Tibial artery (tissue), 4 donors: Measurements from ENCODE around the gene HIF1A.

ENCODE experiments used
- DNase-seq, 2 donors: peaks; one replicate each; pipeline ENCODE4 v3.0.0-alpha.2; 2019
- H3K27ac ChIP-seq, 2 donors: fragments of 200-600 bp; sonication (generic) in 1 of 2; 1 replicate in 1 of 2; 2 replicates in 1 of 2; pipeline ENCODE4 v1.5.1; 2018 to 2019; ENCODE audit warnings: mild to moderate bottlenecking in 1 of 2
- H3K27me3 ChIP-seq, 2 donors: fragments of 200-600 bp; sonication (generic) in 1 of 2; one replicate each; pipeline versions ENCODE4 v1.5.1 to v1.6.0; 2016 to 2019
- H3K36me3 ChIP-seq, 3 donors: fragments of 200-600 bp; sonication (generic) in 2 of 3; one replicate each; pipeline ENCODE4 v1.5.1; 2016 to 2019; ENCODE audit warnings: mild to moderate bottlenecking in 2 of 3
- H3K4me1 ChIP-seq, 4 donors: fragments of 200-600 bp; sonication (generic) in 2 of 4; 1 replicate in 3 of 4; 2 replicates in 1 of 4; pipeline ENCODE4 v1.5.1; 2016 to 2019
- H3K4me3 ChIP-seq, 2 donors: fragments of 200-600 bp; sonication (generic) in 1 of 2; 1 replicate in 1 of 2; 2 replicates in 1 of 2; pipeline ENCODE4 v1.5.1; 2018 to 2019; ENCODE audit warnings: mild to moderate bottlenecking in 2 of 2
- H3K9me3 ChIP-seq, 3 donors: fragments of 200-600 bp; sonication (generic) in 1 of 3; one replicate each; pipeline ENCODE4 v1.5.1; 2016 to 2019
- intact Hi-C: fragments of 100-400 bp; cut with DNase I; formaldehyde crosslinking; loops from one replicate; pipeline ENCODE4 v1.15.0; 2023; ENCODE audit warnings: low total_unique reads
- TF ChIP-seq, protein P1 (sequence below), 2 experiments: fragments of 200-600 bp in 1 of 2; fragments of 450-650 bp in 1 of 2; IDR thresholded peaks; one replicate each; pipeline ENCODE4 v1.5.1; 2017 to 2019; ENCODE audit warnings: antibody characterized with exemption in 2 of 2, mild to moderate bottlenecking in 1 of 2, moderate library complexity in 1 of 2

The HIF1A gene

DNA sequence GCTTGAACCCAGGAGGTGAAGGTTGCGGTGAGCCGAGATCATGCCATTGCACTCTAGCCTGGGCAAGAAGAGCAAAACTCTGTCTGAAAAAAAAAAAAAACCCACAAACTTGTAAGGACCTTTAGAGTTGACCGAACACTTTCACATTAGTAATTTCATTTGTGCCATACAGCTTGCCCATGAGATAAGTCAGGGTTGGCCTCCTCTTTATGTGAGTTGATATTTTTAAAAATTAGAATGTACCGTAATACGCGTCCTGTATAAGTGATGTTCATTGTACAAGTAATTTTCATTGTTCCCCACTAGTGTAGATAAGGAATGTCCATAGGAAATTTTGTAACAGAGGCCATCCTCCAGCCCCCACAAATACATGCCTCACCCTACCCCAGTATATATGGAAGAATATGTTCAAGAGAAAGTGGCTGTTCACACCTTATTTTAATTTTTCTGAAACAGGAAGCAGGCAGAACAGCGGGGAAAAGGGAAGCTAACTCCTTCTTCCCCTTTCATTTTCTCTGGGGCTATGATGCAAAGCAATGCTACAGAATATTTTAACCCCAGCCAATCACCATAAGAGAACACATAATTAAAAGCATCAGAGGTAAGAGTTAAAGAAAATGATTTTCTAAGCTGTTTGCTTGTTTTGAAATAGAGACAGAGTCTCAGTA is 31.9 kb upstream of the HIF1A start:
- intact Hi-C loops = no loop called here
- DNase-seq = no peak
- H3K4me3 ChIP-seq = no peak overlapping the region
- H3K9me3 ChIP-seq = no peaks in the 10 kb centered on the region
- H3K27me3 ChIP-seq = no peaks in the 10 kb centered on the region
- H3K27ac ChIP-seq = no peak overlapping the region
- H3K36me3 ChIP-seq = no peaks in the 10 kb centered on the region
- peaks cover 0 to 30% (median 16%) of the 10 kb centered on the region in 4 donors for H3K4me1 ChIP-seq
- TF ChIP-seq, protein P1, sequence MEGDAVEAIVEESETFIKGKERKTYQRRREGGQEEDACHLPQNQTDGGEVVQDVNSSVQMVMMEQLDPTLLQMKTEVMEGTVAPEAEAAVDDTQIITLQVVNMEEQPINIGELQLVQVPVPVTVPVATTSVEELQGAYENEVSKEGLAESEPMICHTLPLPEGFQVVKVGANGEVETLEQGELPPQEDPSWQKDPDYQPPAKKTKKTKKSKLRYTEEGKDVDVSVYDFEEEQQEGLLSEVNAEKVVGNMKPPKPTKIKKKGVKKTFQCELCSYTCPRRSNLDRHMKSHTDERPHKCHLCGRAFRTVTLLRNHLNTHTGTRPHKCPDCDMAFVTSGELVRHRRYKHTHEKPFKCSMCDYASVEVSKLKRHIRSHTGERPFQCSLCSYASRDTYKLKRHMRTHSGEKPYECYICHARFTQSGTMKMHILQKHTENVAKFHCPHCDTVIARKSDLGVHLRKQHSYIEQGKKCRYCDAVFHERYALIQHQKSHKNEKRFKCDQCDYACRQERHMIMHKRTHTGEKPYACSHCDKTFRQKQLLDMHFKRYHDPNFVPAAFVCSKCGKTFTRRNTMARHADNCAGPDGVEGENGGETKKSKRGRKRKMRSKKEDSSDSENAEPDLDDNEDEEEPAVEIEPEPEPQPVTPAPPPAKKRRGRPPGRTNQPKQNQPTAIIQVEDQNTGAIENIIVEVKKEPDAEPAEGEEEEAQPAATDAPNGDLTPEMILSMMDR (IDR thresholded peaks at IDR 0.05) = no peak

DNA sequence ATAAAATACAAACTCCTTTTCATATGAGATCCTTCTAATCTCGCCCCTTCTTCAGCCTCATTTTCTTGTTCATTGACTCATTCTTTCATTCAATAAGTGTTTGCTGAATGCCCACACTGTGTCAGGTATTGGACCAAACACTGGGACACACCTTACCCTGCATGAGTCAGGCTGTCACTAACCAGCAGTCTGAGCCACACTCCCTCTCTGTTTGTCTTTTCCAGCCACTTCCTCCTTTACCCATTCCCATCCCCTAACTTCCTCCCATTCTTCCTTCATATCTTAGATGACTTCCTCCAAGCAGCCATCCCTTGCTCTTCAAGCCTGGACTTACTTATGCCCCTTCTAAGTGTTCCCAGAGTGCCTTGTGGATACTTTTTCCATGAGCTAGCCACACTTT is 27.0 kb upstream of the HIF1A start:
- DNase-seq = no peak
- no peak overlapping the region for H3K4me3 ChIP-seq
- intact Hi-C loops = no loop called here

DNA sequence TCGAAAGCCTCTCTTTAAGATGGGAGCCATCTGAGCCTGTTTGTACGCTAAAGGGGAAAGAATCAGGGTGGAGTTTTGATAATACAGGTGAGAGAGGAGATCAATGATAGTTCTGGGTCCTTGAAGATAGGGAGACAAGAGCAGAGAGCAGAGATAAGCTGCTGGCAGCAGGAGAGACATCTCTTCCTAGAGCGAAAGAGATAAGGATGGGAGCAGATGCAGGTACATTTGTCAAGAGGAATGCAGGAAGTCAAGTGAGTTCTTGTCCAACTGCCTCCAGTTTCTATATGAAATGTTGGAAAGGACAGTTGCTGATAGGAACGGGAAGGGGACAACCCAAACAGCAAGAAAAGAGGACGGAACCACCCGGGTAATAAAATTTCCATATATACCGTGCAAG is 24.7 kb upstream of the HIF1A start:
- intact Hi-C loops = no loop called here
- H3K36me3 ChIP-seq = no peaks in the 10 kb centered on the region

More for the DNA sequence above, 27.0 kb upstream of the HIF1A start:
- H3K36me3 ChIP-seq = no peaks in the 10 kb centered on the region
- no peak overlapping the region for H3K27ac ChIP-seq
- TF ChIP-seq, protein P1 (IDR thresholded peaks at IDR 0.05) = no peak
- no peaks in the 10 kb centered on the region for H3K9me3 ChIP-seq
- H3K4me1 ChIP-seq = no peaks in the 10 kb centered on the region
- no peaks in the 10 kb centered on the region for H3K27me3 ChIP-seq

DNA sequence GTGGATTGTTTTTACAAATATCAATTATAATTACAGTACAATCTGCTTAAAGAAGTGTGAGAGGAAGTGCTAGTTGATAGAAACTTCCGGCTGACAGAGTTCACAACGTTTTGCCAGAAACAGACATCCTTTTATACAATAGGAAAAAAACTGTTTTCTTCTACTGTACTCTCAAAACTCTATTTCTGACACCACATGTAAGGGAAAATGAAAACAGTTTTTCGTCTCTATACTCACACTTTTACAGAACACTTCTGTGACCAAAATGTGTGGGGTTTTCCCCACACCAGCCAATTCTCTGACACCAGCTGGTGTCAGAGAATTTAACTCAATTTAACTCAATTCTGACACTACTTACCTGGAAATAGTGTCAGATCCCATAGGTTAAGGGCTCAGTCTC is 24.2 kb upstream of the HIF1A start:
- Histone ChIP-seq H3K9me3 (no peaks in the 10 kb centered on the region), H3K4me1 (no peaks in the 10 kb centered on the region), H3K36me3 (no peaks in the 10 kb centered on the region), H3K27me3 (no peaks in the 10 kb centered on the region), H3K27ac (no peak overlapping the region), H3K4me3 (no peak overlapping the region)
- DNase-seq = no peak
- TF ChIP-seq, protein P1 (IDR thresholded peaks at IDR 0.05) = no peak
- intact Hi-C loops = no loop called here

More for the DNA sequence above, 24.7 kb upstream of the HIF1A start:
- no peak for DNase-seq
- Histone ChIP-seq H3K4me3 (no peak overlapping the region), H3K9me3 (no peaks in the 10 kb centered on the region), H3K4me1 (no peaks in the 10 kb centered on the region), H3K27me3 (no peaks in the 10 kb centered on the region), H3K27ac (no peak overlapping the region)
- TF ChIP-seq, protein P1 (IDR thresholded peaks at IDR 0.05) = no peak

DNA sequence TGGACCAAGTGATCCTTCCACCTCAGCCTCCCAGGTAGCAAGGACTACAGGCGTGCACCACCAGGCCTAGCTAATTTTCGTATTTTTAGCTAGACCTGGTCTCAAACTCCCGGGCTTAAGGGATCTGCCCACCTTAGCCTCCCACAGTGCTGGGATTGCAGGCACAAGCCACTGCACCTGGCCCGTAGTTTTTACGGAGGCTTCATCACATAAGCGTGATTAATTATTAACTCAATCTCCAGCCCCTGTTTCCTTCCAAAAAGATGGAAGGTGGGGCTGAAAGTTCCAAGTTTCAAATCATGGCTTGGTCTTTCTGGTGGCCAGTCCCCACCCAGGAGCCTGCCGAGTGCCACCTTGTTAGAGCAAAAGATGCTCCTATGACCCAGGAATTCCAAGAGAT is 22.5 kb upstream of the HIF1A start:
- Histone ChIP-seq H3K27me3 (no peaks in the 10 kb centered on the region), H3K4me3 (no peak overlapping the region), H3K36me3 (no peaks in the 10 kb centered on the region), H3K9me3 (no peaks in the 10 kb centered on the region), H3K27ac (no peak overlapping the region), H3K4me1 (no peaks in the 10 kb centered on the region)
- TF ChIP-seq, protein P1 (IDR thresholded peaks at IDR 0.05) = no peak
- intact Hi-C loops = no loop called here
- DNase-seq = no peak

DNA sequence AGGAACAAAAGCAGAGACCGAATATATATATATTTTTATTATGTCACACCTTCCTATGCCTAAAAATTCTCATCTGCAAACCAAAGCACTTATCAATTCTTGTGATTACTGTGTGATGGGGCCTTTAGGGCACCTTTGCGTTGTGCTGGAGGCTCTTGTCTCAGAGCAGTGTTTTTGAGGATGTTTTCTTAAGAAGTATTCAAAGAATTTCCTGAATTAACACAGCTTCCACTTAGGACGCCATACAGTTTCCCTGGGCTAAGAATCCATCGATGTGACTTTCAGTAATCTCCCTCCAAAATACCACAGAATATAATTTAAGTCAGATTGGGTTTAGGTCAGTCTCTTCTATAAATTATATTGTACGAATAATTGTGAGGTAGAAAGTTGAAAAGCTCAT is 22.0 kb upstream of the HIF1A start:
- Histone ChIP-seq H3K4me3 (no peak overlapping the region), H3K4me1 (no peaks in the 10 kb centered on the region), H3K9me3 (no peaks in the 10 kb centered on the region), H3K27me3 (no peaks in the 10 kb centered on the region), H3K36me3 (no peaks in the 10 kb centered on the region), H3K27ac (no peak overlapping the region)
- TF ChIP-seq, protein P1 (IDR thresholded peaks at IDR 0.05) = no peak
- intact Hi-C loops = no loop called here
- DNase-seq = no peak
